ENCODE measurements around the gene CAV2. TPM values are rescaled to one million over a fixed set of nuclear protein-coding genes. Genes with fewer than 3 reads are reported as not detected.

The CAV2 gene
- total and polyA plus RNA-seq, 9 of the 15 experiments (the other 6 are each of a cell fraction or from before 2014, with no cell fraction given): 16.1 to 137 (median 38.3) TPM

GRCh38 chr7:116546916-116547315, 47.4 kb downstream of the CAV2 start:
- H3K9me1 ChIP-seq (ENCODE audit: control insufficient read depth, insufficient read depth, low read length): no peaks in the 10 kb centered on the region
- no peaks in the 10 kb centered on the region for H4K20me1 ChIP-seq (replicated peaks; ENCODE audit: control insufficient read depth, insufficient read depth, low read length)
- H3K4me1 ChIP-seq (replicated peaks in 1 of 2; ENCODE audit: control insufficient read depth in 2 of 2, insufficient read depth in 2 of 2, low read length in 2 of 2): peaks cover 0 to 2% of the 10 kb centered on the region in 2 experiments; a peak in 2 of 5 replicates
- DNase-seq (ENCODE audit: extremely low read depth in 1 of 4, low spot score in 3 of 4) (no peak), FAIRE-seq (no peak), ATAC-seq (no peak)
- no peaks in the 10 kb centered on the region for H3K9me3 ChIP-seq (replicated peaks; ENCODE audit: control insufficient read depth, insufficient read depth, low read depth, low read length)
- H3K27ac ChIP-seq (ENCODE audit: extremely low read depth, low read depth, low read length): no peak overlapping the region
- H2AFZ ChIP-seq (ENCODE audit: low read depth, low read length): no peak overlapping the region
- ChIA-PET CTCF (ENCODE audit: low intra/inter-chr PET ratio) (no interaction called here), POLR2A (interaction anchor here (0.6 to 1.0 kb wide), 2 partner anchors 13 to 104 kb away, joined by 3 read pairs; no protein-coding TSS in a partner anchor)
- in situ Hi-C loops (cut with MboI) (no loop called here), intact Hi-C loops (cut with micrococcal nuclease) (no loop called here)
- no peaks in the 10 kb centered on the region for H3K36me3 ChIP-seq (ENCODE audit: control insufficient read depth, insufficient read depth, low read length)
- no peak overlapping the region for H3K4me3 ChIP-seq
- no peak overlapping the region for H3K9ac ChIP-seq (ENCODE audit: insufficient read depth in 1 of 2, low read depth in 2 of 2, low read length in 2 of 2)
- TF ChIP-seq ZNF324 (CRISPR knock-in tag; IDR thresholded peaks at IDR 0.05) (no peak), COPS2 (conservative IDR thresholded peaks at IDR 0.05) (no peak), THRAP3 (IDR thresholded peaks at IDR 0.05; ENCODE audit: borderline replicate concordance) (no peak), MCM2 (IDR thresholded peaks at IDR 0.05; ENCODE audit: low read depth) (no peak), NR4A1 (CRISPR knock-in tag; IDR thresholded peaks at IDR 0.05) (no peak), NR4A1 (tag; IDR thresholded peaks at IDR 0.05) (no peak), GTF2E2 (tag; IDR thresholded peaks at IDR 0.05) (no peak), MTA3 (IDR thresholded peaks at IDR 0.05; ENCODE audit: borderline replicate concordance) (no peak), ASH1L (IDR thresholded peaks at IDR 0.05; ENCODE audit: borderline replicate concordance, low read depth, partially characterized antibody) (no peak), ZNF274 (IDR thresholded peaks at IDR 0.05; ENCODE audit: borderline replicate concordance, low read depth, low read length) (no peak), EZH2 (IDR thresholded peaks at IDR 0.05; ENCODE audit: borderline replicate concordance, low read depth, low read length) (no peak), PRMT5 (CRISPR knock-in tag; IDR thresholded peaks at IDR 0.05) (no peak), HSF4 (CRISPR knock-in tag; IDR thresholded peaks at IDR 0.05; ENCODE audit: borderline replicate concordance) (no peak), ZNF347 (CRISPR knock-in tag; IDR thresholded peaks at IDR 0.05; ENCODE audit: low read depth) (no peak), SRSF7 (optimal IDR thresholded peaks at IDR 0.05; ENCODE audit: low read depth, low read length) (no peak), E2F4 (CRISPR knock-in tag; IDR thresholded peaks at IDR 0.05; ENCODE audit: low read depth) (no peak)
- TF ChIP-seq, protein P1, sequence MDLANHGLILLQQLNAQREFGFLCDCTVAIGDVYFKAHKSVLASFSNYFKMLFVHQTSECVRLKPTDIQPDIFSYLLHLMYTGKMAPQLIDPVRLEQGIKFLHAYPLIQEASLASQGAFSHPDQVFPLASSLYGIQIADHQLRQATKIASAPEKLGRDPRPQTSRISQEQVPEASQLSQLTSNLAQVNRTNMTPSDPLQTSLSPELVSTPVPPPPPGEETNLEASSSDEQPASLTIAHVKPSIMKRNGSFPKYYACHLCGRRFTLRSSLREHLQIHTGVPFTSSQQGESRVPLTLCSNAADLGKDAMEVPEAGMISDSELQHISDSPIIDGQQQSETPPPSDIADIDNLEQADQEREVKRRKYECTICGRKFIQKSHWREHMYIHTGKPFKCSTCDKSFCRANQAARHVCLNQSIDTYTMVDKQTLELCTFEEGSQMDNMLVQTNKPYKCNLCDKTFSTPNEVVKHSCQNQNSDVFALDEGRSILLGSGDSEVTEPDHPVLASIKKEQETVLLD (IDR thresholded peaks at IDR 0.05): no peak
- TF ChIP-seq, protein P2, sequence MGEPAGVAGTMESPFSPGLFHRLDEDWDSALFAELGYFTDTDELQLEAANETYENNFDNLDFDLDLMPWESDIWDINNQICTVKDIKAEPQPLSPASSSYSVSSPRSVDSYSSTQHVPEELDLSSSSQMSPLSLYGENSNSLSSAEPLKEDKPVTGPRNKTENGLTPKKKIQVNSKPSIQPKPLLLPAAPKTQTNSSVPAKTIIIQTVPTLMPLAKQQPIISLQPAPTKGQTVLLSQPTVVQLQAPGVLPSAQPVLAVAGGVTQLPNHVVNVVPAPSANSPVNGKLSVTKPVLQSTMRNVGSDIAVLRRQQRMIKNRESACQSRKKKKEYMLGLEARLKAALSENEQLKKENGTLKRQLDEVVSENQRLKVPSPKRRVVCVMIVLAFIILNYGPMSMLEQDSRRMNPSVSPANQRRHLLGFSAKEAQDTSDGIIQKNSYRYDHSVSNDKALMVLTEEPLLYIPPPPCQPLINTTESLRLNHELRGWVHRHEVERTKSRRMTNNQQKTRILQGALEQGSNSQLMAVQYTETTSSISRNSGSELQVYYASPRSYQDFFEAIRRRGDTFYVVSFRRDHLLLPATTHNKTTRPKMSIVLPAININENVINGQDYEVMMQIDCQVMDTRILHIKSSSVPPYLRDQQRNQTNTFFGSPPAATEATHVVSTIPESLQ (CRISPR knock-in tag; IDR thresholded peaks at IDR 0.05): no peak
- no peak overlapping the region for H3K4me2 ChIP-seq (ENCODE audit: insufficient read depth, low read length)
- 0% methylated on average over 1 of the region's 1 CpG for WGBS (ENCODE audit: insufficient coverage, low coverage, missing lambda C conversion rate)
- BruUV-seq (replicated peaks): no TSS peak
- peaks cover 8 to 10% of the 10 kb centered on the region in 2 experiments; a peak in 3 of 5 replicates for H3K27me3 ChIP-seq (ENCODE audit: control insufficient read depth in 2 of 2, insufficient read depth in 2 of 2, low read length in 2 of 2)
- H3K79me2 ChIP-seq (ENCODE audit: control insufficient read depth, insufficient read depth, low read length): no peaks in the 10 kb centered on the region

Data from K562 (cell line).